ENCODE measurements around the gene THSD4.

THSD4 gene

DNA sequence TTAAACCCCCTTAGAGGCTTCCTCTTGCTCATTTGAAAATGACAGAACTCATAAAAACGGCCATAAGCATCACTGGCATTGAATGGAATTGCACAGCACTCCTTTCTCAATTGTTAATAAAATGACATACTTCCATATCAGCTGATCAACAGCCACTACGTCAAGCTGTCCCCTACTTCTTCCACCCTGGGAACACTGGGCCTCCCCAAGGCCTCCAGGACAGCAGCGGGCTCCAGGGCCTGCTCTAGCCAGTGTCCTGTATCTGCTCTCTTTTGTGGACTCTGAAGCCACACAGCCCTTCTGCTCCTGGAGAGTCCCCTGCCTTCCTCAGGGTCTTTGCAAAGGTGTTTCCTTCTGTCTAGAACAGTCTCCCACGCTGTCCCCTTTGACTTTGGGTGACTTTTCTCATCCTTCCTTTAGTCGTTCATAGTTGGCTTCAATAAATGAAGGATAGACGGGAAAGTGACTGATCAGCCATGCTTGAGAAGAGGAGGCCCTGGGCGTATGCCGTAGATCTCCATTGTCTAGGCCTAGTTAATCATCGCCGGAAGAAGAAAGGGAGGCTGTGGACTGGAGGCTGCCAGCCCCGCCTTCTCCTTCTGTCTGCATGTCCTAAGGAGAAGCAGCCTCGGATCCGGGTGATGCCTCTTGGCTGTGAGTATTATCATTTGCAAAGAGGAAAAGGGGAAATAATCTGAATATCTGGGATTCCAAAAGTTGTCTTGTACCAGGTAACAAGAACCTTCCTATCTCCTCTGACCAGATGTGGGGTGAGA, 4.7 kb upstream of the THSD4 start:
- TF ChIP-seq, protein P1, sequence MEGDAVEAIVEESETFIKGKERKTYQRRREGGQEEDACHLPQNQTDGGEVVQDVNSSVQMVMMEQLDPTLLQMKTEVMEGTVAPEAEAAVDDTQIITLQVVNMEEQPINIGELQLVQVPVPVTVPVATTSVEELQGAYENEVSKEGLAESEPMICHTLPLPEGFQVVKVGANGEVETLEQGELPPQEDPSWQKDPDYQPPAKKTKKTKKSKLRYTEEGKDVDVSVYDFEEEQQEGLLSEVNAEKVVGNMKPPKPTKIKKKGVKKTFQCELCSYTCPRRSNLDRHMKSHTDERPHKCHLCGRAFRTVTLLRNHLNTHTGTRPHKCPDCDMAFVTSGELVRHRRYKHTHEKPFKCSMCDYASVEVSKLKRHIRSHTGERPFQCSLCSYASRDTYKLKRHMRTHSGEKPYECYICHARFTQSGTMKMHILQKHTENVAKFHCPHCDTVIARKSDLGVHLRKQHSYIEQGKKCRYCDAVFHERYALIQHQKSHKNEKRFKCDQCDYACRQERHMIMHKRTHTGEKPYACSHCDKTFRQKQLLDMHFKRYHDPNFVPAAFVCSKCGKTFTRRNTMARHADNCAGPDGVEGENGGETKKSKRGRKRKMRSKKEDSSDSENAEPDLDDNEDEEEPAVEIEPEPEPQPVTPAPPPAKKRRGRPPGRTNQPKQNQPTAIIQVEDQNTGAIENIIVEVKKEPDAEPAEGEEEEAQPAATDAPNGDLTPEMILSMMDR (IDR thresholded peaks at IDR 0.05) = no peak

DNA sequence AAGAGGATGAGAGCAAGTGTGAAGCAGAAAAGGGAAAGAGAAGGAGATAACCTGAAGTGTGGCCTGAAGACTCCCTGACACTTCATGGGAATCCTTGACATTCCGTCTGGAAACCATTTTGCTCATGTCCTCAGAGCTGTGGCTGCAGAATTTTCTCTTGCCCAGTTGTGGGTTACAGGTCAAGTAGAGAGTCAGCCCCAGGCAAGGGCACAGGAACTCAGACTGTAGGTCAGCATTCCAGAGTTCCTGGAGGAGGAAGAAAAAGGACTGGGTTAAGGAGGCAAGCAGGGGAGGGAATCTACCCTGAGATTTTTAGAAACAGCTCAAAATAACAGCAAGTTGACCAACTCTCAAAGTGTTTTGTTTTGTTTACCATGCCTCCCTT, 4.1 kb upstream of the THSD4 start:
- TF ChIP-seq, protein P1 (IDR thresholded peaks at IDR 0.05) = no peak

DNA sequence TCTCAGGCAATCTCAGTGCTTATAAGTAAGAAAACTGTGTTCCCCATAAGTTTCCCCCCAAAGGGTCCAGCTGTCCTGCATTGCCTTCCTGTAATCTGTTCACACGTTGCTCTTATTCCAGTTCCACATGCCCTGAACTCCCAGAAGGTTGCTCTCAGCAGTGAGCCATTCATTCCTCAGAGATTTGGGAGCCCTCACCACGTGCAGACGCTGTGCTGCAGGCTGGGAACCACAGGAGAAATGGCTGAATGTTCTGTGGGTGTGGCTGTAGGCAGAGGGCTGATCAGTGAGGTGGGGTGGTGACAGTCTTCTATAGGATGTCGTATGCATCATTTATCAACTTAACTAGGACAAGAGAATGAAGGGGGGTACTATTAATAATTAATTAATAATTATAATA, 3.3 kb upstream of the THSD4 start:
- TF ChIP-seq, protein P1 (IDR thresholded peaks at IDR 0.05) = no peak

DNA sequence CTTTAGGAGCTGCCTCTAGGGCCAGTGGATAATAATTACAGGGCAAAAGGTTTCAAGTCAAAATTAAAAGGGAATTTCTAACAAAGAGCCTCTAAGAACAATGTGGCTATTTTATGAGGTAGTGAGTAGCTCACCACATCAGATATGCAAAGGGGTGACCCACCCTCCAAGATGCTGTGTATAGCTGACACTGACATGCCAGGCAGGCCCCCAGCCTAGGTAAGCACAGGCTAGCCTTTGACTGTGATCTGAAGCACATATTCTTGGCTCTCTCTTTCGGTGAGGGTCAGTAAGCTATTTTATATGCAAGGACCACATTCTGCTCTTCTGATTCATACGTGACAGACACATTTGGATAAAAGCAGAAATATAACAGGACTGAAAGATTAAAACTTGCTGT, 2.8 kb upstream of the THSD4 start:
- TF ChIP-seq, protein P1 (IDR thresholded peaks at IDR 0.05) = no peak

DNA sequence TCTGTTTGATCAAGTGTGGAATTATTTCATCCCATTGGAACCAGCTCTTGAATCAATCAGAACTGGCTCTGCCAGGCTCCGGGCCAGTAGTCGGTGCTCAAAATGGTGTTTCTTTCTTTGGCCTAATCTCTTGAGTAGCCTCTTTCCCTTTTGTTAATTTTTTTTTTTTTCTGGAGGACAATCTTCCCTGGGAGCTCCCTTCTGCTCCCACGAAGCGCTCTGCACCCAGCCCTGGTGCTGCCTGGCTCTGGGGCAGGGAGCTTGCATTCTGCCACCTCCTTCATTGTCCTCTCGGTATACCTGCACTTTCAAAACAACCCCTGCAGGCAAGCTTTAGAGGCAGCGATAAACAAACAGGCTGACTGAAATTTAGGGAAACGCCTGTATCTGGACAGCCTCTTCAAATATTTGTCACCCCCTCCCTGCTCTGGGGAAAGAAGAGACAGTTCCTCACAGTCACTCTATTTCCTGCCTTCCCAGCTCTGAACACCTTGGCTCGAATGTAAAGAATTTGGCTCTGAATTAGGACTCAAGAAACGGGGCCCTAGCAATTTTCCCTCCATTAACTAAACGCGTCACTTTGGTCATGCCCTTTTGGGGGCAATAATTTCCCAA, 1.1 kb upstream of the THSD4 start:
- TF ChIP-seq, protein P1 (IDR thresholded peaks at IDR 0.05) = no peak

DNA sequence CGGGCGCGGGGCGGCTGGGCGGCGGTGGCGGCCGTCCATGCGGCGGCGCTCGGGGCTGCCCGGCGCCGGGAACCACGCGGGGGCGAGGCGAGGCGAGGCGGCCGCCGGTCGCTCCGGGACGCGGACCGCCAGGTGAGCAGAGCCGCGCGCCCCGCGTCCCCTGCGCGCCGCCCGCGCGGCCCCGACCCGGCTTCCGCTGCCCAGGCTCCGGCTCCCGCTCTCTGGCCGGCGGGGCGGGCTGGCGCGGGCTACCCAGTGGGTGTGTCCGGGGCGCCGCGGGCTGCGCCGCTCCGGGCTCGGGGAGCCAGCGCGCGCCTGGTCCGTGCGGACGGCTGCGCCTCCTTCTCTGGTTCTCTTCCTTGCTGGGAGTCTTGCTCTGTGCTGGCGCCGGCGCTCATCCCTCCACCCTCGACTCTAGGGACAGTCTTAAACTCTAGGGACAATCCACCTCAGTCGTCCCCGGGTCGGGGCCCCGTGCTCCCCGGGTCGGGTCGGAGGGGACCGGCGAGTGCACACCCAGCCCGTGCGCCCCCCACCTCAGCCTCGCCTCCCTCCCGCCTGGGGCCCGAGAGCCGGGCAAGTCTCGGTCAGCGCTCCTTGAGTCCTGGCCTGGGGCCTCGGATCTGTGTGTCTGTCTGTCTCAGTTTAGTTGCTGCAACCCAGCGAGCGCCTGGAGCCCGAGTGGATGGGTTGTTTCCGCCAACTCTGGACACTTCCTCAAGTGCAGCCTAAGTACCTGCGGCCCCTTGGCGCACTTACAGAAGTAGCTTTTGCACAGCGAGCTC, 488 bp downstream of the THSD4 start:
- TF ChIP-seq, protein P1 (IDR thresholded peaks at IDR 0.05) = no peak

DNA sequence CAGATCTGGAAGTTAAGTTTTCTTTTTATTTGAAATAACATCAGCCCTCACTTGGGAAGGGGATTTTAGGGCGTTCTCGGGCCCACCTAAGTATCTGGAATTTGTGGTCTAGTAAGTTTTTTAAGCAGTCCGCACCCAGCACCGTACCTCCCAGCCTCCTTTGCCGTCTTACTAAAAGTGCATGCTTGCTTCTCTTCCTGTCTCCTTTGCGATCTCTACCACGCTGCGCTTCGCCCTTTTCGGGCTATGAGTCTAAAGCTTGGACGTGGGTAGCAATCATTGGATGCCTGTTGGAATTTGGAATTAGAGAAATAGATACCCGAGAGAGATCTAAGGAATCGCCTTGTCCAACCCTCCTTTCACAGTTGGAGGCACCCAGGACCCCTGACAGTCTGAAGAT, 1.1 kb downstream of the THSD4 start:
- TF ChIP-seq, protein P1 (IDR thresholded peaks at IDR 0.05) = no peak

Data from LNCAP (cell line).